HG03196 (cell line): ENCODE data around the gene LRRC8E.
"Not testable (repeated sequence)": the region's sequence is repeated elsewhere in the genome, so short reads cannot be mapped to it uniquely, and the experiment has no call there.

Experiments used
- ATAC-seq: cut with Tn5 transposase; IDR thresholded peaks from one replicate; pipeline ENCODE4 v1.9.1; 2021; ENCODE audit not compliant: unreplicated experiment

LRRC8E gene

GRCh38 chr19:7853770-7854128 lies 34.6 kb upstream of the LRRC8E start:
- ATAC-seq, result no peak

GRCh38 chr19:7855426-7856108 lies 32.7 kb upstream of the LRRC8E start:
- ATAC-seq, result no peak

GRCh38 chr19:7856109-7856591 lies 32.2 kb upstream of the LRRC8E start:
- ATAC-seq, result no peak

DNA sequence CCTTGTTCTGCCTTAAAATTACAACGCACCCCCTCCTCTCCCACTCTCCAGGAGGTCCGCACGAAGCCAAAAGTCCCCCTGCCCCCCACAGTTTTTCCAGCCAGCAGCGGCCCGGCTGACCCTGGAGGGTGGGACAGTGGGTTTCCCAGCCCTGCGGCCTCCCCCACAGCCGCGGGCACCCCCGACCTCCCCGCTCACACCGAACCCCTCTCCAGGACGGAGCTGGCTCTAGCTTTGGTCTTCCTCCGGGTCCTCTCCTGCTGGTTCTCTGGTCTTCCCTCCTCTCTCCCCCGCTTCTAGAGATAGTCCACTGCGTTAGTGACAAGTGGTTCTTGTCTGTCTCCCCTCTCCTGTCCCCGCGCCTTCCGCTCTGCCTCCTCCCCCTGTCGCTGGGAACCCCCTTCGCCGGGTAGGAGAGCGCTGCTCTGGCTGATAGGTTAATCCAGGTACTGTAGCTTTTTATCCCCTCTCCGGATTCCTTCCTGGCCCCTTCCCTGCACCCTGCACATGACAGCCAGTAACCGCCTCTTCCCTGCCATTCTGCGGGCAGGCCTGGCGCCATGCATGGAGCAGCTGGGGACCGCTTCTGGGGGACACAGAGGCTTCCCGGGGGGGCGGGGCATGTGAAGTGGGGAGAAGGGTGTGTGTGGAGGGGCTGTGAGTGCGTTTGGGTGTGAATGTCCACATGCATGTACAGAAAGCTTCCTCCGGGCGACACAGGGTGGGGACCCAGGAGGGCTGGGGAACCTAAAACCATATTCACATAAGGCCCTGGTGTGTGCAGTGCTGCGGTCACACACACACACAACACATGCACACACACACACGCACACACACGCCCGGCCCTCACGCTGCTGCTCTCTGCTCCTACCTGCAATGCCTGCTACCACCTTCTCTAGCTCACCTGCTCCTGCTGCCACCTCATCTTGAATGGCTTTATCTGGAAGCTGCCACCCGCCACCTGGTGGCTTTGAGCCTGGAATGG lies 31.3 kb upstream of the LRRC8E start:
- no peak for ATAC-seq

DNA sequence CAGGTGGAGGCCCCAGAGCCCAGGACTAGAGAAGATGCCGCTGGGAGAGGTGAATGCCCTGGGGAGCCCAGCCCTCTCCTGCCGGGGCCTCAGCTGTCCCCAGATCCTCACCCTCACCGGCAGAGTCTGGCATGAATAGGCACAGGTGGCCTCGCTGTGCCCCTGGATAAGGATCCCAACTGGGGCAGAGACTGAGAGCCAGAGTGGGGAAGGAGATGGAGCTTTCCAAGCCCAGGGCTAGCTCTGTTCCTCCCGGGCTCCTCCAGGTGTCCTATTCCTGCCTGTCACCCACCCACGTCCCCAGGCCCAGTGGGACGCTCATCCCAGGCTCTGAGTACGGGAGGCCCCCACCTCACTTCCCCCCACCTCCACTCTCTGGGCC lies 30.6 kb upstream of the LRRC8E start:
- ATAC-seq, result no peak

GRCh38 chr19:7858109-7858770 lies 30.1 kb upstream of the LRRC8E start:
- ATAC-seq, result no peak

- ATAC-seq, result not testable (repeated sequence)
Measured at GRCh38 chr19:7859087-7859486, 29.2 kb upstream of the LRRC8E start.

- no peak for ATAC-seq
Measured at GRCh38 chr19:7859831-7860713, 28.2 kb upstream of the LRRC8E start.

DNA sequence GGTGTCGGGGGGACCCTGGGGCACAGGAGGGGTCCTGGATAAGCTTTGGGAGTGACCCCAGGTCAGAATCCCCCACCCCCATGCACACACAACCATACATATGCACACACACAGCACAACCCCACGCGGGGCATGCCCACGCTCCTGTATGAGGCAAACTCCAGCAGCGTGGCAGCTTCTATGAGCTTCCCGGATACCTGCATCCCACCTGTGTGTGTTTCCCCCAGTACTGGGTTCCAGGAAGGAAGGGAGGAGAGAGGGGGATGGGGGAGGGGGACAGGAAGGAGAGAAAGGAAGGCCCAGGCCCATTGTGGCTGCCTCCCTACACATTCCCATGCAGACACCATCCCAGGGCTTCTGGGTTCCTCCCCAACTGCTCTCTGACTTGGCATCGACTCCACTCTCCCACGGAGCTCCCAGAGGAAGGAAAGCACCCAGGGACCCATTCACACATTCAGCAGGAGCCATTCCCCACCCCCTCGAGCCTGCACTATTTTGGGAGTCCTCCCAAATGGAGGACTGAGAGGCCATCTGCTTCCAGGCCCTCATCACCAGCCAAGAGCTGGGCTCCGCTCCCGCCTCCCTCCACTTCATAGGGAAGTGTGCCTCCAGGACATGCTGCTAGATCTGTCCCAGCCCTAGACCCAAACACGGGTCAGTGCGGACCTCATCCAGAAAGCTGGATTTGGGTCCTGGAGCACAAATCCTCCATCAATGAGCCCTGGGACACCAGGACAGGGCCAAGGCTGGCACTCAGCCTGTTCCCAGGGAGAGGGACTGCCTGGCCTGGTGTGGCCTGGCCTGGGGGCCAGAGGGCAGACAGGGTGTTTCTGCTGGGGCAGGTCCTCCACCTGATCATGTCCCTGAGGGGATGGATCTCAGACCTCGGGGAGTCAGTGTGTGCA lies 27.3 kb upstream of the LRRC8E start:
- ATAC-seq, result no peak

GRCh38 chr19:7861619-7862412 lies 26.5 kb upstream of the LRRC8E start:
- no peak for ATAC-seq

DNA sequence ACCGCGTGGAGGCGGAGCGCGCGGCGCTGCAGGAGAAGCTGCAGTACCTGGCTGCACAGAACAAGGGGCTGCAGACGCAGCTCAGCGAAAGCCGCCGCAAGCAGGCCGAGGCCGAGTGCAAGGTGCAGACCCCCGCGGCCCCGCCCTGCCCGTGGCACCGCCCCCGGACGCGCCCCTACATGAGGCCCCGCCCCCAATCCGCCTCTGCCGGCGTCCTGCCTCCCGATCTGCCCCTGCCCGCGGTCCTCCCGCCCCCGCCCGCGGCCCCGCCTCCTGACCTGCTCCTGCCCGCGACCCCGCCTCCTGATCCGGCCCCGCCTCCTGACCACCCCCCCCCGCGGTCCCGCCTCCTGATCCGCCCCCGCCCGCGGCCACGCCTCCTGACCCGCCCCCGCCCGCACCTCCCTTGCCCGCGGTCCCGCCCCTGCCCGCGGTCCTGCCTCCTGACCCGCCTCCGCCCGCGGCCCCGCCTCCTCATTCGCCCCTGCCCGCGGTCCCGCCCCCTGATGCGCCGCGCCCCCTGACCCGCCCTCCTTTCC lies 25.8 kb upstream of the LRRC8E start:
- no peak for ATAC-seq

DNA sequence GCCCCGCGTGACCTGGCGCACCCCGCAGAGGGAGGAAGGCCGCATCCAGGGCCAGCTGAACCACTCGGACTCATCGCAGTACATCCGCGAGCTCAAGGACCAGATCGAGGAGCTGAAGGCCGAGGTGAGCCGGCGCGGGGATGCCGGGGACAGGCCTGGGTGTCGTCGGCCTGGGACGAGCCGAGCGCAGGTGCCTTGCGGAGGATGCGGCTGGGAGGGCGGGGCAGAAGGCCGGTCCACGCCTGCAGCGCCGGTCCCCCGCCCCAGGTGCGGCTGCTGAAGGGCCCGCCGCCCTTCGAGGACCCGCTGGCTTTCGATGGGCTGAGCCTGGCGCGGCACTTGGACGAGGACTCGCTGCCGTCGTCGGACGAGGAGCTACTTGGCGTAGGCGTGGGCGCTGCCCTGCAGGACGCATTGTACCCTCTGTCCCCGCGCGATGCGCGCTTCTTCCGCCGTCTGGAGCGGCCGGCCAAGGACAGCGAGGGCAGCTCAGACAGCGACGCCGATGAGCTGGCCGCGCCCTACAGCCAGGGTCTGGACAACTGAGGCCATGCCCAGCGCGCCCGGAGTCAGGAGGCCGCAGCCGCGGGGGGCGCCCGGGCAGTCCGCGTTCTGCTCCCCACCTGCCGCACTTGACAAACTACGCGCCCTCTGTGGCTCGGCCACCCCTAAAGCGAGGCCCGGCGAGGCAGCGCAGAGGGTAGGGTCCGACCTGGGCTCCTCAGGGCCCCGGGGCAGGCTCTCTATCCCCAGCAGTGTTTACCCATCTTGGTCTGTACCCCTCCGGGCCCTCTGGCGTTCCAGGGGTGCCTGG lies 24.9 kb upstream of the LRRC8E start:
- ATAC-seq, result no peak

- ATAC-seq, result no peak
Measured at GRCh38 chr19:7863971-7864689, 24.2 kb upstream of the LRRC8E start.

- no peak for ATAC-seq
Measured at GRCh38 chr19:7864690-7865074, 23.6 kb upstream of the LRRC8E start.

DNA sequence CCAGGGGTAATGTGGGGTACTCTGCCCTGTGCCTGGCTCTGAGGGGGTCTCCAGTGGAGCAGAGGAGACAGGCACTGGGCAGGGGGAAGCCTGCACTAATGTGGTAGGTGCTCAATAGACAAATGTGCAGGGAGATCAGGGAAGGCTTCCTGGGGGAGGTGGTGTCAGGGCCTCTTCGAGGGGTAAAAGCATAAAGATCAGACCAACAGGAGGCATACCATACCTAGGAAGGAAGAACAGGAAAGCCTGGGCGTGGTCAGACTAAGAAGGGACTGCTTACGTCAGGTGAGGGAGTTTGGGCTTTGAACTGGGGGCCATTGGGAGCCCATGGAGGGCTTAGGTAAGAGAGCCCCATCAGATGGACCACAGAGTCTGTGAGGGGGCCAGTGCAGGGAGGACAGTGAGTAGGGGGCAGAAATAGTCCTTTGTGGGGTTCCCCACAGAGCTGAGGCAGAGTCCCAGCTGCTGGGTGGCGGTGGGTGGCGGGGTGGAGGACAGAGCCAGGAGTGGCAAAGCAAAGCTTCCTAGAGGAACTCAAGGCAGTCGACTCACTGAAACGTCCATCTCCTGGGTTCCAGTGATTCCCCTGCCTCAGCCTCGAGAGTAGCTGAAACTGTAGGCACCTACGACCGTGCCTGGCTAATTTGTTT lies 22.9 kb upstream of the LRRC8E start:
- no peak for ATAC-seq

DNA sequence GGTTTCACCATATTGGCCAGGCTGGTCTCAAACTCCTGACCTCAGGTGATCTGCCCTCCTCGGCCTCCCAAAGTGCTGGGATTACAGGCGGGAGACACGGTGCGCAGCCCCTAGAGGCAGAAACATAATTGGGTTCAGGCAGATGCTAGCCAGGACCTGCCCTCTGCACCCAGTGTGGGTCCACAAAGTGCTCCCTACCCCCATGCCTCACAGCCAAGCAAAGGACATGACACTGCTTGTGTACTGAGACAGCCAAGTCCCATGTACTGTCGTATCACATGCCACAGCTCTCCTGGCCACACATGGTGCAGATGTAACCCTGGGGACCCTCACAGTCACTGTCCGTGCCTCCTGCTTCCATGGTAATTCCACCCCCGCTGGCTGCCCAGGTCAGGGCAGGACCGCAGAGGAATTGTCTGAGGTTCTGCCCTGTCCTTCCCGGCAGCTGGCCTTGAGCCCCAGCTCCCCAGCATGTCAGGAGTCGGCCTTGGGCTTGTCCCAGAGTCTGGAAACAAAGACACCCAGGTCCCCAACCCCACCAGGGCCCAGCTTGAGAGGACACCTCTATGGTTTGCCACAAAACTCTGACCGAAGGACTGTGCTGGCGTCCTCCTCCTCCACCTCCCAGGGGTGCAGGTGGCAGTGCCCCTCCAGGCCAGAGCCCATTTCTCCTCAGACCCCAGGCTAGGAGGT lies 21.8 kb upstream of the LRRC8E start:
- ATAC-seq, result no peak
